K562 treated with DMSO at 1 percent for 48 hours (cell line): ENCODE measurements around the gene PDXDC1. TPM values are rescaled to one million over a fixed set of nuclear protein-coding genes. Genes with fewer than 3 reads are reported as not detected.

Experiments
- total RNA-seq: library from RNA; unstranded; fragments of 300-600 nt; gene quantifications from 2 replicates; pipeline ENCODE4 v1.2.3, GENCODE V29; 2022; ENCODE audit warnings: low replicate concordance; ENCODE audit errors: extremely low read depth

Gene PDXDC1
- not detected in 2 replicates for total RNA-seq

GRCh38 chr16:14974656-14975417 is at the start of gene PDXDC1:
PDXDC1 (plus strand) TSS chr16:14975026; CDS start chr16:14975200, 174 bp downstream.

GRCh38 chr16:14937143-14937542 is 37.7 kb upstream of the PDXDC1 start, which contains the start of gene NPIPA1:
NPIPA1 (plus strand) TSS chr16:14937443; CDS start chr16:14937443, 0 bp downstream.

GRCh38 chr16:15093955-15094827 is 119.4 kb downstream of the PDXDC1 start, which contains the start of gene RRN3:
RRN3 (minus strand) TSS chr16:15094272; CDS start chr16:15094233, 39 bp downstream.

Other genes starting within 250 kb of the PDXDC1 start
- not detected in 2 replicates for gene NPIPA2, start 232.5 kb upstream of the PDXDC1 start, total RNA-seq
- gene NOMO1, start 141.3 kb upstream of the PDXDC1 start, total RNA-seq: not detected in 2 replicates
- gene NPIPA1, start 37.6 kb upstream of the PDXDC1 start, total RNA-seq: not detected in 2 replicates
- not detected in 2 replicates for gene NTAN1, start 81.0 kb downstream of the PDXDC1 start, total RNA-seq
- not detected in 2 replicates for gene RRN3, start 119.2 kb downstream of the PDXDC1 start, total RNA-seq